T1000 (cell line): ENCODE measurements around the gene CUX1.
"Not testable (repeated sequence)": the region's sequence is repeated elsewhere in the genome, so short reads cannot be mapped to it uniquely, and the experiment has no call there.

Experiments
- DNase-seq: peaks from one replicate; lab custom pipeline; 2025; ENCODE audit warnings: mixed read lengths; lab: John Stamatoyannopoulos, UW

CUX1 gene

DNA sequence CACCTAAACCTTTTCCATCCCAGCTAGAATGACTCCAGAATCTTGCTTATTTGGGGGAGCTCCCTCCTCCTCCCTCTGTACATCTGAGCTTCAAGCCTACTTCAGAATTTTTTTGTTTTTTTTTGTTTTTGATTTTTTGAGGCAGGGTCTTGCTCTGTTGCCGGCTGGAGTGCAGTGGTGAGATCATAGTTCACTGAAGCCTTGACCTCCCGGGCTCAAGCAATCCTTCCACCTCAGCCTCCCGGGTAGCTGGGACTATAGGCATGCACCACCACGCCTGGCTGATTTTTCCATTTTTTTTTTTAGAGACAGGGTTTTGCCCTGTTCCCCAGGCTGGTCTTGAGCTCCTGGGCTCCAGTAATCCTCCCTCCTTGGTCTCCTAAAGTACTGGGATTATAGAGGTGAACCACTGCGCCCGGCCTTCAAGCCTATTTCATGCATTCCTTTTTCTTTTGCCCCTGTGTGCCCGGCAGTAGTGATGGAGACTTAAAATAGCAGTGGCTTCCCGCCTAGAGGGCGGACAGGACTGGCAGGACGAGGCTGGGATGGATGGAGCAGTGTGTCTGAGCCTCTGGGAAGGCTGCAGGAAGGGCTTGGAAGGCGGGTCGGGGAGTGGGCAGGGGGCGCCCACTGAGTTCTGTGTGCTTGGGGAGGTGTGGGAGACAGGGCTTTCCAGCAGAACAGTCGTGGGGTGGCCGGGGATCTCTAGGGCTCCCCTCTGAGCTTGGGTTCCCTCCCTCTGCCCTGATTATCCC lies 8.8 kb downstream of the CUX1 start:
- DNase-seq = no peak

DNA sequence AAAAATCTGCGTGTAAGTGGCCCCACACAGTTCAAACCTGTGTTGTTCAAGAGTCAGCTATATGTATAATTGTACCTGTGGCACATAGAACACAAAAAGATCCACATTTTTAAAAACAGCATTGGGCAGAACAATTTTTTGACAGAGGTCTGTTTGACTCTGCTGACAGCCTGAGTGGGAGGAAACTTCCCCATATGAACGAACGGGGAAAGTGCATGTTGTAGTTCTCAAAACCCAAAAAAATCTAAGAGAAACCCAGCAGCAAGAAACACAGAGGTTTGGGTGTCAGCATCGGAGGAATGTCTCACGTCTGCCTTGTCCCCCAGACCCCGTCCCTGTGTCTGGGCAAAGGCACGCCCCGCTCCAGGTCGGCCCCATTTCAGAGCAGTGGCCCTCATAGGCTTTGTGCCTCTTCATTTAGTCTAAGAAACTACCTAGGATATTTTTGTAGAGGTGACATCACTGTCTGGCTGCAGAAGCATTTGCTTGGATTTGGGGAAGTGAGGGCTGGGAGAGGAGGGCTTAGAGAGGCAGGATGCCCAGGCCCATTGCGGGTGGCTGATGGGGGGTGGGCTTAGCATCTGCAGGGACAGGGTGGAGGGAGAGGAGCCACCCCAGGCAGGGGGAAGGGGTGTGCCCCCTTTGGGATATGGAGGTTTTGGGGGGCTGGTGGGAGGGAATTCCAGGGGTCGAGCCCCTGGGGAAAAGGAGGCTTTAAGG lies 11.0 kb downstream of the CUX1 start:
- no peak for DNase-seq

DNA sequence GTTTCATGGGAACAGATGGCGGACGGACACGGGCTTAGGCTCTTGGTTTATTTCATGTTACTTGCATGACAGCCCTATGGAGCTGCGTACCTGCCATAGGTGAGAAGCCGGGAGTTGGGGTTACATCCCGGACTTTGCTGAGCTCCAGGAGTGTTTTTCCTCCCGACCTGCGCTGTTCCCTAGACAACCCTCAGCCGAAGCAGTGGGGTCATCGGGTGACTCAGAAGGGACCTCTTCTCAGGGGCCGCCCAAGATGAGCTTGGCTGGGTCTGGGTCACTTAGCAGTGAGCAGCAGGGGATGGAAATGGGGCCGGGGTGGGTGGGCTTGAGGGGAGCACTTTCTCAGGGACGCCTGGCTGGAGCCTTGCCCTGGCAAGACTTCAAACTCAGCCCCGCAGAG lies 11.9 kb downstream of the CUX1 start:
- no peak for DNase-seq

DNA sequence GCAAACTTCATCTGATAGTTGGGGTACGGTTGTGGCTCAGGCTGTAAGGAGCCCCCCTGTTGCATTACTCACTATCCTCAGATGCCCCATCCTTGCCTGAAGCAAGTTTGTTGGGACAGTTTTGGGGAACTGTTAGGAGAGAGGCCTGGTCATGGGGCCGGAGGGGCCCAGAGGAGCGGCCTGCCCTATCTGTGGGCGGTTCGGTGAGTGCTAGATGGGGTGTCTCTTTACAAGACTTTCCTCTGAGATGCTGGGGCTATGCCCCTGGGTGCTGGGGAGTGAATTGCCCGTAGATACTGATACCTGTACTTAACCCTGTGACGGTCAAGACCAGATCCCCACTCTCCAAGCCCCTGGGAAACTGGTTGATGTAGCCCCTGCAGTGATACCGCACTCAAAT lies 12.4 kb downstream of the CUX1 start:
- no peak for DNase-seq

DNA sequence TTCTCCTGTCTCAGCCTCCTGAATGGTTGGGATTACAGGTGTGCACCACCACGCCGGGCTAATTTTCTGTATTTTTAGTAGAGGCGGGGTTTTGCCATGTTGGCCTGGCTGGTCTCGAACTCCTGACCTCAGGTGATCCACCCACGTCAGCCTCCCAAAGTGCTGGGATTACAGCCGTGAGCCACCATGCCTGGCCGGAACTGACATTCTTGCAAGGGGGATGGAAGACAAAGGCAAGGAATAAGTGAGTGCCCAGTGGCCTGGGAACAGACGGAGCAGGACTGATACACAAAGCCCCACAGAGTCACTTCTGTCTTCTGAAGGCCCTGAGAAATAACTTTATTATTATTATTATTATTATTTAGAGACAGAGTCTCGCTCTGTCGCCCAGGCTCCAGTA lies 14.0 kb downstream of the CUX1 start:
- not testable (repeated sequence) for DNase-seq

DNA sequence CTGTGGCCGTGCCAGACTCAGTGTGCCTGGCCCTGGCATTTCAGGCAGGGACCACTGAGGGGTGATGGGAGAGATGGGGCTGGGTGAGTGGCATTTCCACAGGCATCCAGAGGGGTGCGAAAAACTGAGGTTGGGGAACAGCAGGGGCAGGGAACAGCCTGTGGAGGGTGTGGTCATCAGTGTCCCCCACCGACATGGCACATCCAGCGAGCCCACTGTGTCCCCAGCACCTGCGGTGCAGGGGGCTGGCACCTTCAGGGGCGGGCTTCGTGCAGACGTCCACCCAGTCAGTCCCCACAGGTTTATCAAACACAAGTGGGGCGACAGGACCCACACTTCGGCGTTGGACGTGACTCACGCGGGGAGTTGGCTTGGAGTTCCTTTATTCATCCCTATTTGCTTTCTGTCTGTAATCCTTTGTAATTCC lies 14.8 kb downstream of the CUX1 start:
- no peak for DNase-seq

DNA sequence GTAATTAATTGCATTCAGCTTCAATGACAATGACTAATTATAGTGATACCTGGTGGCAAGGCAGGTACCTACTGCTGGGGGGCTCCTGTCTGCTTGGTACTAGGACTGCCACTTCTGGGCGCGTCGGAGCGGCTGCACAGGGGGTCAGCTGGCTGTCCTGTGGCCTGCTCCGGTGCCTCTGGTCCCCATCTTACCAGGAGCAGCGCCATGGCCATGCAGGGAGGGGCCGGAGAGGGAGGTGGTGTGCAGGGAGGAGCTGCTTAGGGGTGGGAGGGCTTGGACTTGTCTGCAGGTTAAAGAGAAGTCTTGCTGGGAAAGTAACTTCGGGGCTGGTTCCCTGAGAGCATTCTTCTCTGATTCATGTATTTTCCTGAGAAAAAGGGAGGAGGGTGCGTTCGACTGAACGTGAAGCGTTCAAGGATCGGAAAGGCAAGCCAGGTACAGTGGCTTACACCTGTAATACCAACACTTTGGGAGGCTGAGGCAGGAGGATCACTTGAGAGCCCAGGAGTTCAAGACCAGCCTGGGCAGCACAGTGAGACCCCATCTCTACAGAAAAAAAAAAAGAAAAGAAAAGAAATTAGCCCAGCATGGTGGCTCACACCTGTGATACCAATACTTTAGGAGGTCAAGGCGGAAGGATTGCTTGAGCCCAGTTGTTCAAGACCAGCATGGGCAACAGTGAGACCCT lies 15.4 kb downstream of the CUX1 start:
- DNase-seq = no peak

DNA sequence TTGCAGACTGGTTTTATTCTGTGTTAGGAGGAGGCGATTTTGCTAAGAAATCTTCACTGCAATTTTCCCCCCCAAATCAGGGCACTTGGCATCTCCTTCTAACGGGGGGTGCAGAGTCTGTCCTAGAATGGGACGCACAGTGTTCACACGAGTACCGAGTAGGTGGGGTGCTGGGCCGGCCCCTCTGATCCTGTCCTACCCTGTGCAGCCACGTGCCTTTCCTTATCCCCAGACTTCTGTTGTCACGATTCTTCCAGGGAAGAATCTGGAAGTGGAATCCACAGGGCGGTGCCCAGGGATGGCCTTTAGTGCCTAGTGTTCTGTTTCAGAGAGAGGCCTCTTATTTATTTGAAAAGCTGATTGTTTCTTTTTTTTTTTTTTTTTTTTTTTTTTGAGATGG lies 16.4 kb downstream of the CUX1 start:
- DNase-seq = no peak

DNA sequence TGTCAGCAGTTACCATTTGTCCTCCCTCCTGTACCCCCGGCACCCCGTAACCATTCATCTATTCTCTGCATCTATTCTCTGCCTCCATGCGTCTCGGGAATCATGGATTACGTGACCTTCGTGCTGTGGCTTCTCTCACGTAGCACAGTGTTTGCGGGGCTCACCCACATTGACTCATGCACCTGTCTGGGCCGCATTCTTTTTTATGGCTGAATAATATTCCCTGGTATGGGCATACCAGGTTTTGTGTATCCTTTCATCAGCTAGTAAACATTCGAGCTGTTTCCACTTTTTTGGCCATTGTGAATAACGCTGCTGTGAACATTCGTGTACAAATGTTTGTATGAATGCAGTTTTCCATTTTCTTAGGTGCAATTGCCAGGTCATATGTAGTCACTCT lies 17.7 kb downstream of the CUX1 start:
- no peak for DNase-seq

DNA sequence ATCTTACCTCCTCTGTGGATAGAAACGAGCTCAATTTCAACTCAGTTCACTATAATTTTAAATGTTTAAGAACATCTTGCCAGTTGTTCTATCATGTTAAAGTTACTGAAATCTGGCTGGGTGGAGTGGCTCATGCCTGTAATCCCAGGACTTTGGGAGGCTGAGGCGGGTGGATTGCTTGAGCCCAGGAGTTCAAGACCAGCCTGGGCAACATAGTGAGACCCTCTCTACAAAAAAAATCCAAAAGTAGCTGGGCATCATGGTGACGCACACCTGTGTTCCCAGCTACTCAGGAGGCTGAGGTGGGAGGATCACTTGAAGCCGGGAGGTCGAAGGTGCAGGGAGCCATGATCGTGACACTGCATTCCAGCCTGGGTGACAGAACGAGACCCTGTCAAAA lies 20.0 kb downstream of the CUX1 start:
- DNase-seq = not testable (repeated sequence)

DNA sequence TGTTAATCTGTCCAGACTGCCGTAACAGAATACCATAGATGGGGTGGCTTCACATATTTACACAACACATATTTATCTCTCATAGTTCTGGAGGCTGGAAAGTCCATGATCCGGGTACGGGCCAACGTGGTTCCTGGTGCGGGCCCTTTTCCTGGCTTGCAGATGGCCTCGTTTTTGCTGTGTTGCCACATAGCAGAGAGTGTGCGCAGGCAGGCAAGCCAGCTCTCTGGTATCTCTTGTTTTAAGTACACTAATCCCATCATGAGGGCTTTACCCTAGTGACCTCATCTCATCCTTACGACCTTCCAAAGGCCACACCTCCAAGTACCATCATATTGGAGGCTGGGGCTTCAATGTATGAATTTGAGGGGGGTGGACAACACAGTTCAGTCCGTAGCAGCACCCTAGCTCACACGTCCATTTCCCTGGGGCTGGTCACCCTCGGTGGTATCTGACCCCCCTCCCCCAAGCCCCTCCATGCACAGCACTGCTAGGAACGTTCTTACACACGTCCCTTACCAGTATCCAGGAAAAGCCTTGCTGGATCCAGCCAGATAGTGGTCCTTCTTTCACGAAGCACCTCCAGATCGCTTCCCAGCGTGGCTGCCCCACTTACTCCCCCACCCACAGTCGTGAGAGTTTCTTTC lies 21.5 kb downstream of the CUX1 start:
- no peak for DNase-seq

DNA sequence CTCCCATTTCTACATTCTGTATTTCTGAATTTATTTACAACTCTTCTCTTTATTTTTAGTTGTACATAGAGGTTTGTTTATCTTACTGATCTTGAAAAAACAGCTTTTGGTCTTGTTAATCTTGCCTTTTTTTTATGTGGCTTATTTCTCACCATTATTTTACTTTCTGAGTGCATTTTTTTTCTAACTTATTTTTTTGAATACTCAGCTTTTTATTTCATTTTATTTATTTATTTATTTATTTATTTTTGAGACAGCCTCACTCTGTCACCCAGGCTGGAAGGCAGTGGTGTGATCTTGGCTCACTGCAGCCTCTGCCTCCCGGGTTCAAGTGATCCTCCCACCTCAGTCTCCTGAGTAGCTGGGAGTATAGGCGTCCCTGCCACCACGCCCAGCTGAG lies 23.9 kb downstream of the CUX1 start:
- DNase-seq = no peak

DNA sequence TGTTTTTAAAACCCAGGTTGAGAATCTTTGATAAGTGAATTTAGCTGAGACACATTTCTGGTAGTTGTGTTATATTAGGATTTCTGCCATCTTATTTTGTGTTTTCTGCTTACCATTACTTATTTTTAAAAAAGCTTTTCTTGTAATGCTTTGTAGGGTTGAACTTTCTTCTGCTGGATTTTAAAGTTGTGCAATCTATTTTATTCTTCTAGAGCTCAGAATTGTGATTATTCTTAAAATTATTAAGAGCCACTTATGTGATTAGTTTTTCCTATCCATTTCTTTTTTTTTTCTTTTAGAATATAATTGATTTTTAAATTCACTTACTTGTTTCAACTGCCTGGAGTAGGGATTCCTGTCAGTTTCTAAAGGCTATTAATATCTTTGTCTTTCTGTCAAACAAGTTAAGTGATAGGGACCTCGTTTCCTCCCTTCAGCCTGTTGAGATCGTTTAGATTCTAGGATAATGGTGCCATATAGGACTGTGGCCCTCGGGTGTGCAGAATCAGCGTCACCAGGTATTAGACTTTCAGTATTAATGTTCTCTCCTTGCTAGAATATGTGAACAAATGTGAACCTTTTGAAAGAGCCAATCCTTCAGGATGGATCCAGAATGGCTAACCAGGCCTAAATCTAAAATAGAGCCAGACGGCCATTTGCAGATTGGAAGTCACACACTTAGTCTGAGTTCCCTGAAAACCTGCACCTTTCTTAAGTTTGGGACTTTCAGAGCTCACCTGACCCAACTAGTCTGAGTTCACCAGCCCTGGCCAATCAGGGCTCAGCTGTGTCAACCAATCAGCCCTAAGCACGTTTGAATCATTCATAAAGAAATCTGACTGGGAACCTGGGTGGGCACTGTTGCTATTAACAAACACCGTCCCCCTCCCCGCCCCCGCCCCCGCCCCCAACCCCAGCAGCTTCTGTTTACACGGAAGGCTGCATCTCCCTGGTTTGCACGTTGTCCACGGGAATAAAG lies 26.2 kb downstream of the CUX1 start:
- DNase-seq = no peak

DNA sequence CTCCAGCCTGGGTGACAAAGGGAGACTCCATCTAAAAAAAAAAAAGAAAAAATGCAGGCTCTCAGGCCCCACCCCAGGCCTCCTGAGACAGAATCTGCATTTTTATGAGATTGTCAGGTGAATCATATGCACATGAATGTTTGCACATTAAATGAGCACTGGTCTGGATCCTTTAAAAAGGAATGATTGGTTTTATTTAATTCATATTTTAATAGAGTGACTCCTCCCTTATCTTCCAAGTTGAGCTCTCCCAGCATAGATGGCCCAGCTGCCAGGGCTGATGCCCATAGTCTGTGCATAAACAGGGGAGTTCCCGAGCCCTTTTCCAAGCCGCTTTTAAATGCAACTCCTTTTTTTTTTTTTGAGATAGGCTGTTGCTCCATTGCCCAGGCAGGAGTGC lies 28.5 kb downstream of the CUX1 start:
- DNase-seq = no peak

DNA sequence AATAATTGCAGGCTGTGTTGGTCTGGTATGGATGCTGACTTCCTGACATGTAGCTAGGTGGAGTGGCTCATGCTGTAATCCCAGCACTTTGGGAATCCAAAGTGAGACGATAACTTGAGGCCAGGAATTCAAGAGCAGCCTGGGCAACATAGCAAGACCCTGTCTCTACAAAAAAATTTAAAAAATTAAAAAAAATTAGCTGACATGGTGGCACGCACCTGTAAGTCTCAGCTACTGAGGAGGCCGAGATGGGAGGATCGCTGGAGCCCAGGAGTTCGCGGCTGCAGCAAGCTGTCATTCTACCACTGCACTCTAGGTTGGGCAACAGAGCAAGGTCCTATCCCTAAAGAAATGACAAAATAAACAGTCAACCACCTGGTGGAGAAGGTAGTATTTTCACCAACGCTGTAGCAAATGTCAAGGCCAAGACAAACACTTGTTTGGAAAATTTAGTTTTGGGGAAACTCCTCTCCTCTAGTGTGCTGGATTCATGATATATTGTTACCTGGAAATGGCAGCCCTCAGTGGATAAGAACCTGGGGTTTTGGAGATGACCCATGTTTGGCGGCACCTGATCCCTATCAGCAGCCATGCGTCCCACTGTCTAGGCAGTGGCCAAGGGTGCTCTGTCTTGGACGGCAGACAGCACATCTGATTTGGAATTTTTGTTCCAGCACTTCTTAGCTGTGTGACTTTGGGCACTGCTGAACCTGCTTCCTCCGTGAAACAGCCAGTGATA lies 29.5 kb downstream of the CUX1 start:
- no peak for DNase-seq

DNA sequence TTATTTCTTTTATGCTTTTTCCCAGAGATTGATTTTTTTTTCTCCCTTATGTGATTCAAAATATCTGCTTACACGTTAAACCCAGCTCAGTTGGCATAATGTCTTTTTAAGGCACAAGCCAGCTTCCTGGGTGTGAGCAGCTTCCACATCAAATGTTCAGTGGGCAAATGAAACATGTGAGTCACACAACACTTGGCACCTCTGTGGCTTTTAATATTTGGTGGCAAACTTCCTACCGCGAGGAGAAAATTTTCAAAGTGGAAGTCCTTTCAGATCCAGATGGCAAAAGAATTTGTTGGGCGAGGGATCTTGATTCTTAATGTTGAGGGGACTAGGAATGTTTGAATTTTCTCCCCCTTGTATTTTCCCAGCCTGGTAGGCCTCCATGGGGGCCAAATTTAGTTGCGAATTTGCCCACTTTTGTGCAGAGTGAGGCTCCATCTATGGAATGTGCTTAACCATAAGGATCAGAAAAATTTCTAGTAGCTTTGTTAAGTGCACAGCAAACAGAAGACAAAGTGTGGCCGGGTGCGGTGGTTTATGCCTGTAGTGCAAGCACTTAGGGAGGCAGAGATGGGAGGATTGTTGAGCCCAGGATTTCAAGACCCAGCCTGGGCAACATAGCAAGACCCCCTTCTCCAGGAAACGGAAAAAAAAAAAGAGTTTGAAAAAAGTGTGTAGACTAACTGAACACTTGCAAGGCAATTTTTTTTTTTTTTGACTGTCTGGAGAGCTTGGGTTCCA lies 31.0 kb downstream of the CUX1 start:
- DNase-seq = no peak

DNA sequence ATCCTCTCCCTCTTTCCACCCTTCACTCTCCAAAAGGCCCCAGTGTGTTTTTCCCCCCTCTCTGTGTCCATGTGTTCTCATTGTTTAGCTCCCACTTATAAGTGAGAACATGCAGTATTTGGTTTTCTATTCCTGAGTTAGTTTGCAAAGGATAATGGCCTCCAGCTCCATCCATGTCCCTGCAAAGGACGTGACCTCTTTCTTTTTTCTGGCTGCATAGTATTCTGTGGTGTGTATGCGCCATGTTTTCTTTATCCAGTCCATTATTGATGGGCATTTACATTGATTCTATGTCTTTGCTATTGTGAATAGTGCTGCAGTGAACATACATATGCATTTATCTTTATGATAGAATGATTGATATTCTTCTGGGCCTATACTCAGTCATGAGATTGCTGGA lies 31.9 kb downstream of the CUX1 start:
- DNase-seq = not testable (repeated sequence)

DNA sequence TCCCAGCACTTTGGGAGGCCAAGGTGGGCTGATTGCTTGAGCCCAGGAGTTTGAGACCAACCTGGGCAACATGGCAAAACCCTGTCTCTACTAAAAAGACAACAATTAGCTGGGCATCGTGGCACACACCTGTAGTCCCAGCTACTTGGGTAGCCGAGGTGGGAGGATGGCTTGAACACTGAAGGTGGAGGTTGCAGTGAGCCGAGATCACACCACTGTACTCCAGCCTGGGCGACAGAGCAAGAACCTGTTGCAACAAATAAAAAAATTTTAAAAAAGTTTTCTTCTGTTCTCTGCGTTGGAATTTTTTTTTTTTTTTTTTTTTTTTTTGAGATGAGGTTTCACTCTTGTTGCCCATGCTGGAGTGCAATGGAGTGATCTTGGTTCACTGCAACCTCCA lies 34.9 kb downstream of the CUX1 start:
- DNase-seq = not testable (repeated sequence)

DNA sequence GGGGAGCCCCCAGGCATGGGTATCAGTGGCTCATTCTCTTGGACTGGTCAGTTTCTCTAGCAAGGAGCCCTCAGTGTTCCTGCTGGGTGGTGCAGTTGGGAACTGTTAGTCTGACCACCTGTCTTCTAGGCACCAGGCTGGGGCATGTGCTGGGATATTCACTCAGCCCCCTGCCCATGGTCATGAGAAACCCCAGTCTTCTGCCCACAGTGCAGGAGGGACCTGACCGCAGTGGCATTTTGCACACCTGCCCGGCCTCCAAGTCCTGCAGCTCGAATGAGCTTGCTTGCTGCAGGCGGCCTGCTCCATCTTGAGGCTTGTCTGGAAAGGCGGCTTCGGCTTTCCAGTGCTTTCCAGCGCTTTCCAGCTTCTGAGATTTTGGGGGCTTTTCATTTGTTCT lies 36.3 kb downstream of the CUX1 start:
- no peak for DNase-seq
